HG02970 (cell line): Measurements from ENCODE around the gene MAVS.
"Not testable (repeated sequence)": the region's sequence is repeated elsewhere in the genome, so short reads cannot be mapped to it uniquely, and the experiment has no call there.

Source experiments
- ATAC-seq: cut with Tn5 transposase; IDR thresholded peaks from one replicate; pipeline ENCODE4 v1.9.1; 2021; ENCODE audit warnings: mild to moderate bottlenecking, moderate library complexity, moderate number of reproducible peaks; ENCODE audit not compliant: unreplicated experiment, low FRiP score

The MAVS gene

GRCh38 chr20:3814928-3815495, 31.6 kb upstream of the MAVS start:
- no peak for ATAC-seq

- ATAC-seq: no peak
These were observed 30.8 kb upstream of the MAVS start for GRCh38 chr20:3815703-3816315.

- no peak for ATAC-seq
These were observed 28.2 kb upstream of the MAVS start for GRCh38 chr20:3818155-3819151.

GRCh38 chr20:3819411-3820047, 27.1 kb upstream of the MAVS start:
- no peak for ATAC-seq

GRCh38 chr20:3820048-3820900, 26.4 kb upstream of the MAVS start, which contains the start of gene AP5S1:
TSS of gene AP5S1 (plus strand) at chr20:3820547. CDS start at chr20:3822118, 1,571 bp downstream.
- ATAC-seq: peak; percentile 84

GRCh38 chr20:3820901-3821727, 25.5 kb upstream of the MAVS start:
- ATAC-seq: no peak

- ATAC-seq: no peak
These were observed 24.6 kb upstream of the MAVS start for GRCh38 chr20:3821996-3822395.

GRCh38 chr20:3823881-3824280, 22.8 kb upstream of the MAVS start:
- no peak for ATAC-seq

GRCh38 chr20:3825526-3825925, 21.1 kb upstream of the MAVS start:
- ATAC-seq: no peak

GRCh38 chr20:3826420-3826819, 20.2 kb upstream of the MAVS start:
- ATAC-seq: no peak

GRCh38 chr20:3828798-3829197, 17.8 kb upstream of the MAVS start:
- ATAC-seq: no peak

GRCh38 chr20:3829891-3830290, 16.7 kb upstream of the MAVS start:
- not testable (repeated sequence) for ATAC-seq

GRCh38 chr20:3836132-3836531, 10.5 kb upstream of the MAVS start:
- ATAC-seq: no peak

- ATAC-seq: no peak
These were observed 7.3 kb upstream of the MAVS start for GRCh38 chr20:3839328-3839727.

- ATAC-seq: not testable (repeated sequence)
These were observed 6.4 kb upstream of the MAVS start for GRCh38 chr20:3840201-3840600.

- no peak for ATAC-seq
These were observed 4.2 kb upstream of the MAVS start for GRCh38 chr20:3842348-3842930.

GRCh38 chr20:3843490-3843889, 3.1 kb upstream of the MAVS start:
- no peak for ATAC-seq

- not testable (repeated sequence) for ATAC-seq
These were observed 2.5 kb upstream of the MAVS start for GRCh38 chr20:3843990-3844619.
